GM21423 (cell line): ENCODE results near the gene SAPCD1.

ENCODE experiments used
- ATAC-seq: cut with Tn5 transposase; IDR thresholded peaks from one replicate; pipeline ENCODE4 v1.9.1; 2021; ENCODE audit warnings: mild to moderate bottlenecking, moderate library complexity; ENCODE audit not compliant: unreplicated experiment

The SAPCD1 gene

GRCh38 chr6:31749301-31750036 is 13.0 kb upstream of the SAPCD1 start:
- ATAC-seq = no peak

DNA sequence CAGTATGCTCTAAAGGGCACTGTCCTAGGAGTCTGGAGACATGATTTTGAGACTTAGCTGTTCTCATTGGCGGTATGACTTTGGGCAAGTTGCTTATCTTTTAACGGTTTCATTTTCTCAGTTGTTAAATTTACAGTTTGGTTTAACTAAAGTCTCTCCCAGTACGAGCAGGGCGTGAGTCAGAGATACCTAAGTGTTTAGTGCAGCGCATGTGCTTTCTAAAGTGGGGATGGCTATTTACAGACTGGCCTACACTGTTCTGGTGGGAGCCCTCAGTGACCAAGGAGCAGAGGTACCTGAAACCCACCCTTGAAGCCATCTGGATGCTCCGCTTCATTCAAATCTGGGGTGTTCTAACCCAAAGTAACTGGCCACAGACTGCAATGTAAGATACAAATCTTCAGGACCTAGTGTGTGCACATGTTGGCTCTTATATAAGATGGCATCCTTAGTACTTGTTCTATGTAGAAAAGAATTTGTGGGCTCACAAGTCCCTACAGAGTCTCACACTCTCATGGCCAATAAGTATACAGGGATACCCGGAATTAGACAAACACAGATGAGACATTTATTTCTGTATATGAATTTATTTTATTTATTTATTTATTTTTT is 11.9 kb upstream of the SAPCD1 start:
- ATAC-seq = no peak

DNA sequence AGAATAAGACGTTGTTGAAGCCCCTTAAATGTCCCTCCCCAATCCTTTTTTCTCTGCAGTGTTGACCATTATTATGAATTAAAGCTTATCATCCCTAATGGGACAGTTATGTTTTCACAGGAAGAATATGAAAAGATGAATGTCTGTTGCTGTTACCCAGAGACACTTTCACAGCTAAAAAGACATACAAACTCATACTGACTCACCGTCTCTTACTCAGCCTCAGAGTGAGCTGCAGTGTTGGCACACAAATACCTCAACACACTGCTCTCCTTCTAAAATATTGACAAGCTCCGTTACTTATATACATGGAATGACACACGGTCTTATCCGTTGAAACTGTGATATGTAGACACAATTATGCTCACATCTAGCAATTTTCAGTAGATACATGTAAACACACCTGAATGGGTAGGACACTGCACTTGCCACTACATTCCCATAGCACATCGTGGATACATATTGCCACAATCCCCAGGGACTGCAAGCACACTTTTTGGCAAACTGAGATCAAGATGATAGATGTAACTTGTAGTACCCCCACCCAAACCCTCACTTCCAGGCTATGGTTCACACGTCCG is 9.6 kb upstream of the SAPCD1 start:
- no peak for ATAC-seq

DNA sequence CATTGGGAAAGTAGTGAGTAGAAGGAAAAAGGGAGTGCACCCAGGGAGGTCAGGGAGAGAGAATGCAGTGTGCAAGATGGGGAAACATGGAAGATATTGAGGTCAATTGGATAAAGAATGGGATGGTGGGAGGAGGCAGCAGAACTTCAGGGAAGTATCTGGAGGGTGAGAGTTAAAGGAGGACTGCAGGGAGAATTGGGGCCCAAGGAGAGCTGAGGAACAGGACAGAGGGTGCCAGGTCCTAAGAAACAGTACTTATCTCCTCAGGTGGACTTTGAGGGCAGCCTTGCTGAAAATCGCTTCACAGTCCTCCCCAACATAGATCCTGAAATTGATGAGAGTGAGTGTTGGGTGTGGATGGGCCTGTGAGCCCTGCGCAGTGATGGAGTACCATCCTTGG is 4.2 kb upstream of the SAPCD1 start:
- ATAC-seq = no peak

- ATAC-seq = no peak
Observed at GRCh38 chr6:31760790-31761189, 1.7 kb upstream of the SAPCD1 start.

DNA sequence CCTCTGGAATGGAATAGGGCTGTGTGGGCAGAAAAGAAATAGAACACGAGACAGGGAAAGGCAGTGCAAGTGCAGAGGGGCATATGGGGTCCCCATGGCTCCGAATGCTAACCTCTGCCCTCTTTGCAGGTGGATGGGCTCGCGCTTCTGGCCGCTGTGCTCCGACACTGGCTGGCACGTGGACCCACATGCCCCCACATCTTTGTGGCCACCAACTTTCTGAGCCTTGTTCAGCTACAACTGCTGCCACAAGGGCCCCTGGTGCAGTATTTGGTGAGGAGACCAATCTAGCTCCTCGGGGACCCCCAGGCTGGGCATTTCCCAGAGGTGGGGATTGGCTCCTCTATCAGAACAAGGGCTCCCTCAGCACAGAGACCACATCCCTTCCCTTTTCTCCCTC is 1.1 kb upstream of the SAPCD1 start:
- ATAC-seq = no peak

GRCh38 chr6:31762878-31763618 is 592 bp downstream of the SAPCD1 start:
- ATAC-seq = no peak

- no peak for ATAC-seq
Observed at GRCh38 chr6:31763619-31763940, 1.1 kb downstream of the SAPCD1 start.

DNA sequence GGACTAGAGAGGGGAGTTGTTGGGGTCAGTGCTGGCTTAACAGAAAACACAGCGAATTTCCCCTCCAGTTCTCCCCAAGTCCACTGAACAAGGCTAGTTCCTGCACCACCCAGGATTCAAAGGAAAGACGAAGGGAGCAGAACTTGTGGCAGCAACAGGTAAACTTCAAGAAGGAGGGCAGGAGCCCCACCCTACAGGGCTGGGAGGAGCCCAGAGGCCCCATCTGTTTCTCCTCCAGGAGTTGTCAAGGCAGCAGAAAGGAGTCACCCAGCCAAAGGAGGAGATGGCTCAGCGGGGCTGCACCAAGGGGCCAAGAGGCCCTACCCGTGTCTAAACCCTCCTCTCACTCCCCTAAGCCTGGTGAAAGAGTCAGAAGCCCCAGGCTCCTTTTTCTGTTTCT is 1.7 kb downstream of the SAPCD1 start:
- ATAC-seq = no peak

DNA sequence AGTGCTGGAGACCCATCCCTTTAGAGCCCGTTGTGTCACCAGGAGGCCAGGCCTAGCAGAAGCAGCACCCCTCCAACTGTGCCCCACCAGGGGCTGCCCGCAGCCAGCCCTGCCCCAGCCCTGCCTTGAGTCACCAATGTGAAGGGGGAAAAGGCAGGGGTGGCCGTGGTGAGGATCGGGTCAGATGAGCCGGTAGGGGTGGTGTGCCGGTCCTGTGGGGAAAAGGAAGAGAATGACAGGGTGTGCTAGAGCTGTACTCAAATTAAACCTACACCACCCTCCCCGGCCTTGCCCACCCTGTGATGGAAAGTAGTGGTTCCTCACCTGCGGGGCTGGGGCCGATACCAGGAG is 3.1 kb downstream of the SAPCD1 start:
- ATAC-seq = no peak

GRCh38 chr6:31765910-31766794 is 3.7 kb downstream of the SAPCD1 start:
- no peak for ATAC-seq

GRCh38 chr6:31767096-31767645 is 4.7 kb downstream of the SAPCD1 start:
- ATAC-seq = no peak

DNA sequence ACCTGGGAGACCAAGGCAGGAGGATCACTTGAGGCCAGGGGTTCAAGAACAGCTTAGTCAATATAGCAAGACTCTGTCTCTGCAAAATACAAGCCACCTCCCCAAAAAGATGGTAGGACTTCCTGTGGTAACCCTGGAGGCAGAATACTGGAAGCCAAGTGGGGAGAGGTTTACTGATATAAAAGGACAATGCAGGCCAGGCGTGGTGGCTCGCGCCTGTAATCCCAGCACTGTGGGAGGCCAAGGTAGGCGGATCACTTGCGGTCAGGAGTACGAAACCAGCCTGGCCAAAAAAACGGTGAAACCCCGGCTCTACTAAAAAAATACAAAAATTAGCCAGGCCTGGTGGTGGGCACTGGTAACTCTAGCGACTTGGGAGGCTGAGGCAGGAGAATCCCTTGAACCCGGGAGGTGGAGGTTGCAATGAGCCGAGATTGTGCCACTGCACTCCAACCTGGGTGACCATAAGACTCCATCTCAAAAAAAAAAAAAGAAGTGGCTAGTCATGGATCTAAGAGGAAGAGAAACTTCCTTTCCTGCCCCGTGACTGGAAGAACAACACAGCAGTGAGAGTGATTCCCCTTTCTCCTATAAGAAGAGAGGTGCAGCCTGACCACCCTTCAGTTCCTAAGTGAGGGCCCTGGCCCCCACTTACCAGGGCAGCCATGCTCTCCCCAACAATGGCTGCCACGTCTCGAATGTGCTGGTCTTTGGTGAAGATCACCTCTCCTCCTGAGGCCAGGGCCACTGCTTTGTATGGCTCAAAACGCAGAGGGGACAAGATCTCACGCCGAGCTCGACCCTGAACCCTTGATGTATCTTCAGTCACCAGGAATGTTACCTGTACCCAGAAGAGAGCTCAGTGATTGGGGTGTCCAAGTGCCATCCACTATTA is 6.2 kb downstream of the SAPCD1 start:
- no peak for ATAC-seq

- no peak for ATAC-seq
Observed at GRCh38 chr6:31769684-31770371, 7.4 kb downstream of the SAPCD1 start.

- no peak for ATAC-seq
Observed at GRCh38 chr6:31770860-31771259, 8.4 kb downstream of the SAPCD1 start.

DNA sequence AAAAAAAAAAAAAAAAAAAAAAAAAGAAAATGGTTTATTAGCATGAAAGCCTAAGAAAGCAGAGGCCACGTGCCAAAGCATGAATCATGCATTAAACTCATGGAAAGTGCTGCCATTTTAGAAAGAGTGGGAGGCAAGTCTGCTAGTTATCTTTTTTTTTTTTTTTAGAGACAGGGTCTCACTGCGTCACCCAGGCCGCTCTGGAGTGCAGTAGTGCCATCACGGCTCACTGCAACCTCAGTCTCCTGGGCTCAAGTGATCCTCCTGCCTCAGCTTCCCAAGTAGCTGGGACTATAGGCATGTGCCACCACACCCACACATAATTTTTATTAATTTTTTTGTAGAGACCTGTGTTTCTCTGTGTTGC is 9.5 kb downstream of the SAPCD1 start:
- ATAC-seq = no peak

GRCh38 chr6:31775184-31775583 is 12.7 kb downstream of the SAPCD1 start:
- no peak for ATAC-seq

DNA sequence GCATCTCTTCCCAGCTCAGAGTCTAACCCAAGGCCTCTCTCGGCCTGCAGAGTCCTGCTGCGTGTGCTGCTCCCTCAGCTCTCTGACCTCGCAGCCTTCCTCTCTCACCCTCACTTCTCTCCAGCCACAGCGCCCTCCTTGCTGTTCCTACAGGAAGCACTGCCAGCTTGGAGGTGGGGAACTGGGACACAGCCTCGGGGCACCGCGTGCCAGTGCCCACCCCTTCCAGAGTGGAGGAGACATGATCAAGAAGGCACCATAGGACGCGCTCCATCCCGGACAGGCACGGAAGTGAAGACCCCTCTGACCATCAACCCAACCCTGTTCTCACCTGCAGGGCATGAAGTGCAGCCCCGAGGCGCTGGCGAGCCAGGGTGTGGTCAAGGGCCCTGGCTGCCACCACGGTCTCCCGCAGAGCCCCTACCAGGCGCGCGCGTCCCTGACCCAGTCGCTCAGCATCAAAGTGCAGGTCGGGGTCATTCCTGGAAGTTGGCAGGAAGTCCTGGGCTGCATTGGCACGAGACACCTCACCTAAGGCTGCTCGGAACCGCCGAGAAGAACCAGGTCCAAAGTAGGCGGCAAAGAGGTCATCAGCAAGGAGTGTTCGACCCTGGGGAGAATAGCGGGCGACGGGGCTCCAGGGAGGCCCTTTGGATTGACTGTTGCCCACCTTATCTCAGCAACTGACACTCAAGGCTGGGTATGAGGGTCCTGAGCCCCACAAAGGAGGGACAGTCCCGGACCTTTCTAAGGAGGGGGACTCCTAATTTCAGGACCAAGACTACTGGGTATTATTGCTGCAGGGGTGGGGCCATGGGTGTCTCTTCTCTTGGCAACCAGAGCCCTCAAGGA is 13.4 kb downstream of the SAPCD1 start:
- ATAC-seq = no peak
